Subcutaneous adipose tissue (tissue), 4 donors: ENCODE measurements around the gene SRCAP. TPM values are rescaled to one million over a fixed set of nuclear protein-coding genes. Genes with fewer than 3 reads are reported as not detected.

Experiments
- CTCF ChIP-seq: fragments of 450-650 bp; IDR thresholded peaks from one replicate; pipeline ENCODE4 v1.5.1; 2016; ENCODE audit warnings: low read depth, mild to moderate bottlenecking, control low read depth, antibody characterized with exemption, moderate library complexity
- total RNA-seq, 4 donors: library from RNA; depleted of rRNA; stranded (reverse); fragments of >200 nt; gene quantifications; one replicate each; pipeline ENCODE4 v1.1.0, GENCODE V29; 2016

Gene SRCAP
- total RNA-seq, 4 donors from 2014 or later: 14.1 to 33.7 (median 20.0) TPM

GRCh38 chr16:30669903-30670824, 28.8 kb upstream of the SRCAP start:
- no peak for TF ChIP-seq CTCF

GRCh38 chr16:30675143-30675542, 23.8 kb upstream of the SRCAP start:
- no peak for TF ChIP-seq CTCF

- no peak for TF ChIP-seq CTCF
Measured at GRCh38 chr16:30677931-30678585, 20.9 kb upstream of the SRCAP start.

GRCh38 chr16:30678586-30678970, 20.4 kb upstream of the SRCAP start:
- no peak for TF ChIP-seq CTCF

GRCh38 chr16:30680326-30680725, 18.6 kb upstream of the SRCAP start:
- no peak for TF ChIP-seq CTCF

GRCh38 chr16:30688701-30689100, 10.3 kb upstream of the SRCAP start:
- no peak for TF ChIP-seq CTCF

- TF ChIP-seq CTCF: no peak
Measured at GRCh38 chr16:30691907-30692306, 7.1 kb upstream of the SRCAP start.
